AG10803 (cell line): ENCODE results near the gene CENPP.
A peak's percentile ranks its signal among the peaks of the same experiment; 100 is the strongest.

Source experiments
- DNase-seq: peaks from one replicate; pipeline ENCODE4 v3.0.0; 2010; ENCODE audit warnings: low read depth
- H3K4me3 ChIP-seq: 2 replicates; pipeline ENCODE4 v1.5.1; 2011; ENCODE audit warnings: mild to moderate bottlenecking, low read length, control low read depth
- CTCF ChIP-seq: conservative IDR thresholded peaks from 2 replicates; pipeline ENCODE4 v1.5.1; 2011; ENCODE audit warnings: mild to moderate bottlenecking, low read length, control low read depth, inconsistent platforms

The CENPP gene

GRCh38 chr9:92527832-92528521, 202.2 kb downstream of the CENPP start:
- H3K4me3 ChIP-seq, result no peak overlapping the region
- no peak for DNase-seq
- no peak for TF ChIP-seq CTCF

DNA sequence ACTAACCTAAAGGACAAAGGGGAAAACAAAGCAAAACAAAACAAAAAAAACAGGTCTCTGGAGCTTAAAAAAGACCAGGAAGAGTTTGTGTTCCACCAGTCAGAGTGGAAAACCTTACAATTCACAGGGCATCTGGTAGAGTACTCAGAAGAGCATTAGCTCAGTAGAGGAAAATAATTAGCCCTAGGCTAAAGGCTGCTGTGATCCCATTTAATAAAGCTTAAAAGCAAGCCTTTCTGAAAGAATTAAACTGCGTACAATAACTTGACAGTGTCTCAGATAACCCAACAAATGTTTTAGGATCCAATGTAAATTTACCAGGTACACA, 202.7 kb downstream of the CENPP start:
- no peak for DNase-seq
- no peak overlapping the region for H3K4me3 ChIP-seq
- no peak for TF ChIP-seq CTCF

GRCh38 chr9:92529124-92529523, 203.4 kb downstream of the CENPP start:
- no peak overlapping the region for H3K4me3 ChIP-seq
- TF ChIP-seq CTCF, result no peak
- DNase-seq, result no peak

DNA sequence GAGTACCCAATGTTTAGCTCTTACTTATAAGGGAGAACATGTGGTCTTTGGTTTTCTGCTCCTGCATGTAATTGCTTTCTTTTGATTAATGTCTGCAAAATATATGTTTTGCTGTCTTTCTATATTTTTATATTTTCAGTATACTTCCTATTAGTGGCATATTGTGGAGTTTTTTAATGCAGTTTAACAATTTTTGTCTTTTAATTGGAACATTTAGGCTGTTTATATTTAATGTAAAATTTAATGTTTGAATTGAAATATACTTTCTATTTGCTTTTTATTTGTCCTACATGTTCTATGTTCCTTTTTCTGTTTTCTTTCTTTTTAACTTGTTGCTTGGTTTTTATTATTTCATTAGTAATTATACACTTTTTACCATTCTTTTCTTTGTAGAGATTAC, 205.1 kb downstream of the CENPP start:
- no peak for TF ChIP-seq CTCF
- DNase-seq, result no peak
- H3K4me3 ChIP-seq, result no peak overlapping the region

GRCh38 chr9:92534204-92534603, 208.5 kb downstream of the CENPP start:
- DNase-seq, result no peak
- no peak overlapping the region for H3K4me3 ChIP-seq
- no peak for TF ChIP-seq CTCF

GRCh38 chr9:92534674-92535073, 208.9 kb downstream of the CENPP start:
- peak overlapping the region; percentile 51 for H3K4me3 ChIP-seq
- DNase-seq, result no peak
- TF ChIP-seq CTCF, result no peak

DNA sequence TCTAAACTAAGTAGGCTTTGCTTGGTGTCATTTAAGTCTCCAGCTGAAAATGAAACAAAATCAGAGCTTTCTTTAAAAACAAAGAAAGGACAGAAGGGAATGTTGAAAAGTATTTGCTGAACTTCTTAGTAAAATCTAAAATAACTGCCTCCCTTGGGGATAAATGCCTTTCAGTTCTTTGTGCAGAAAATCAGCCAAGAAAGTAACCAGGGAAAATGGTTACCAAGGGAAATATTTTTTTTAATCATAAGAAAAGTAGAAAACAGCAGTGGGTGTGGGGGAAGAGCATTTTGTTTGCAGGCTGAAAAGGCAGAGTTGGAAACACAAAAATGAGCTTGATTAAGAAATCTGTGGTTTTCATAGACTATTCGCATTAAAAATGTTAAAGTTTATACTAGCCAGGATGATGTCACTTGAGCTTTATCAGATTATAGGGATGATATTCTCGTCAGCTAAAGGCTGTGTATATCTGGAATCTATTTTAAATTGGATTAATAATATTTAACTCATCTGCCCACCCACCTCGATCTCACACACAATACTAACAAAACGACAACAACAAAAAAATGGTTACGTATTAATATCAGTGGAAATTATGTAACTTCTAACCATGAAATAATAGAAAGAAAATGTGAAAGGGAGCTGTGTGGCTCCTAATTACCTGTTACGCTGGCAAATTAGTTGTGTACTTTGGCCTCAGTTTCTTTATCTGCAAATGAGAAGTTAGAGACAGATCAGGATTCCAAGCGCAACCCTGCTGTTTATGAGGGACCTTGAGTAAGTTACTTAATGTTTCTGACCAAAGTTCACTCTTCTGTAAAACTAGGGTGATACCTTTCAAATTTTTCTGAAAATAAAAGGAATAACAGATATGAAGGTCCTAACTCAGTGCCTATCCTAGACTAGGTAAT, 210.4 kb downstream of the CENPP start, which contains the start of gene ECM2:
TSS of gene ECM2 (minus strand) at position 51 of the 911 bp plus-strand sequence. CDS start 13,124 bp downstream, outside the sequence.
- peak; percentile 92 for DNase-seq
- no peak for TF ChIP-seq CTCF
- H3K4me3 ChIP-seq, result peak within 1 kb of the TSS; percentile 51
